ENCODE measurements around the gene TBC1D22A.

The TBC1D22A gene

GRCh38 chr22:47201996-47202818 lies 439.8 kb downstream of the TBC1D22A start:
- DNase-seq (ENCODE audit: low spot score), result no peak

DNA sequence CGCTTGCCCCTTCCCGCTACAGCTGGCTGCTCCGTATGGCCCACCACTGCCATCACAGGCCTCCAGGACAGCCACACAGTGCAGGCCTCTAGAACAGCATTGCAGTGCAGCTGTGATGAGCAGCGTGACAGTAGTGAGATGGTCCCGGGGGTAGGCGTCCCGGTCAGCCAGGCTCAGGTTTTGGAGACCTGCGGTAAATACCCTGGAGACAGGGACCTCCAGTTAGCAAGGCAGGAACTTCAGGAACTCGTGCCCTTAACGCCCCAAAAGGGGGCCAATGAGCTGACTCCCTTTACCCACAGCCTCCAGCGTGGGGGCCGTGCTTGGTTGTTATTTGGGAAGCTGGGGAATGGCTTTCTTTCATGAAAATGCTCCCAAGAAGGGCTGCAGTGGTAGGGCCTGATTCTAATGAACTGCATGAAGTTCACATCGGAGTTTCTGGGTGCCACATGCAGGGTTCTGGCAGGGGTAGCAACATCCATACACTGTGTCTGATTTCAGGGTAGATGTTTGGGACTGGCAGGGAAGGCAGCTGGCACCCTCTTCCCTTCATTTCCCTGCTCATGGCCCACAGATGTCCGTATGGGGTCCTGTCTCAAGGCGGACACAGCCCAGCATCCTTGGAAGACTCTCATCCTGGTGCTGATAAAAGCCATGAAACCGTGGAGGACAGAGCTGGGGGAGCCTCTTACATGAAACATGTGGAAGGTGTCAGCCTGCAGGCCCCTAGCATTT lies 440.5 kb downstream of the TBC1D22A start:
- DNase-seq (ENCODE audit: low spot score), result no peak

DNA sequence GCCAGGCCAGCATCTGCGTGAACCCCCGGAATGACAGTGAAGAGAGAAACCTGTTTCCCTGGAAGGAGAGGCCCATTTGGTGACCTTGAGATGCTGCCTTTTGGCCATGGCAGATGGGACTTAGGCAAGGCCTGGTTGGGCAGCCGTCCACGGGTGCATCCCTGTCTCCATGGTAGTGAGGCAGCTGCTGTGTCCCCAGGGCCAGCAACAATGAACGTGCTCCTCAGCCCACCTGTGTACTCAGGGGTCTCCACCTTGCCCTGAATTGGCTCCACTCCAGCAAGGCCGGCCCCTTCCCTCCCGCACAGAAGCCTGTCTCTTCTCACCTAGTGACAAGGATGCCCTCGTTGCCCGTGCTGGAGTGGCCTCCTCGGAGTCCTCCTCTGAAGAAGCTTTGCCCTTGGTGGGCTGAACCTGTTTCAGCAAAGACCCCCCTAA lies 441.1 kb downstream of the TBC1D22A start:
- DNase-seq (ENCODE audit: low spot score), result no peak

DNA sequence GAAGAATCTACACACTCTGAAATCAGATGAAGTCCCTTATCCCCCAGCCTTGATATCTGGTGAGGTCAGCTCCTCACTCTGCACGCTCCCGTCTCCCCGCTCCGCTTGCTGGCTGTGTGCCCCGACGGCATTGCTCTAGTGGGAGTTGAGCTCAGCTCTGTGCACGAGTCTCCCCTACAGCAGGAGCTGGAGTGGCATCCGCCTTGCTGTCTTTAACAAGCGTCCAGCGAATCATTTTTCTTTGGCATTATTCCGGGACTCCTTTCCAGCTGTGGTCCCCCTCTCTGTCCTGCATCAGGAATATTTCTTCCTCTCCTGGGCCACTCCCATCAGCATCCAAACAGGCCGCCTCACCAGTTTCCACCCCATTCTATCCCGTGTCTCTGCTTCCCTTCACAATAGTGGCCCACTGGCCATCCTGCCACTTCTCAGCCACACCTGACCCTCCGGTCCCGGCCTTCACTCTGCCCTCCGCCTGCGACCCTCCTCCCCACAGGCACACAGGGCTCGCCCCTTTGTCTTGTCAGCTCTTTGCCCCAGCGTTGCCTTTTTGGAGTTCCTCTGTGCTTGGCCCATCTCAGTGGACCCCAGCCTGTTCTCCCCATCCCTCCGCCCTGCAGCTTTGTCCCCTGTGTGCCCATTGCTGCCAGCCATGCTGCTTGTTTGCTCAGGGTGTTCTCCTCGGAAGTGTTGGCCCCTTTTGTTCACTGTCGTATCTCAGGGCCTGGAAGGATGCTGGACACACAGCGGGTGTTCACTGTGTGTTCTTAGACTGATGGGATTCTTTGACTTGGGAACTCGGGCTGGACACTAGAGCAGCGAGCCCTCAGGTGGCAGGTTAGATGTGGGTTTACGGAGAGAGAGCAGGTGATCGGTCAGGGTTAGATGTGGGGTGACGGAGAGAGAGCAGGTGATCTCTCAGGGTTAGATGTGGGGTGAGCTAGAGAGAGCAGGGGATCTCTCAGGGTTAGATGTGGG lies 441.8 kb downstream of the TBC1D22A start:
- no peak for DNase-seq (ENCODE audit: low spot score)

DNA sequence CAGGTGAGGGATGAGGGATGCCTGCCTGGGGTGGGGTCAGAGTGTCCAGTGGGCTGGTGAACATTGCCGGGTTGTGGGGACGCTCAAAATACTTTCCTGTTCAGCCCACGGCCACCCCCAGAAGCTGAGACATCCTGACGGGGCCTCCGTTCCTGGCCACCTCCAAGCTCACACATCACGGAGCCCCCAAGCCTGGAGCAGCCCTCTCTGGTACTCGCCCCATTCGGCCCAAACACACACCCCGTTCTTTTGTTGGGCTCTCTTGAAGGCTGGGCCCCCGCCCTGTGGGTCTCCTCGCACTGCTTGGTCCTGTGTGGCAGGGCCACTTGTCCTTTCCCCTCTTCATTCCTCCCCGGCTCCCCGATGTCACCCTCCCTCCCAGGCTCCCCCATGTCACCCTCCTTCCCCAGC lies 442.6 kb downstream of the TBC1D22A start:
- DNase-seq (ENCODE audit: low spot score), result no peak

- no peak for DNase-seq (ENCODE audit: low spot score)
Measured at GRCh38 chr22:47205554-47205953, 443.1 kb downstream of the TBC1D22A start.

GRCh38 chr22:47206164-47206563 lies 443.7 kb downstream of the TBC1D22A start:
- no peak for DNase-seq (ENCODE audit: low spot score)

DNA sequence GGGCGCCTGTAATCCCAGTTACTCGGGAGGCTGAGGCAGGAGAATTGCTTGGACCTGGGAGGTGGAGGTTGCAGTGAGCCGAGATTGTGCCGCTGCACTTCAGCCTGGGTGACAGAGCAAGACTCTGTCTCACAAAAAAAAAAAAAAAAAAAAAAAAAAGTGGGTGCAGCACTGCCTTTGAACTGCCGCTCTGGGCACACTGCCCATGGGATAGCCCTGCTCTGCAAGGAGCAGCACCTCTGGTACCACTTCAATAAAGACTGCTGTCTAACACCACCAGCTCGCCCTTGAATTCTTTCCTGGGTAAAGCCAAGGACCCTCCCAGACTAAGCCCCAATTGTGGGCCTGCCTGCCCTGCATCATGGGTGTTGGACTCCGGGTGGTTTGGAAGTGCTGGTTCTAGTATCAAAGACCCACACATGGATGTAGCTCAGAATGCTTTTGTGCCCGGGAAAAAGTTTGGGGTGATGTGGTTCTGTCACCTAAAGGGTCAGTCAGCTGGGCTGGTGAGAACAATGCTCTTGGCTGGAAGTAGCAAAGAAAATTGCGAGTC lies 444.3 kb downstream of the TBC1D22A start:
- DNase-seq (ENCODE audit: low spot score), result no peak

GRCh38 chr22:47207387-47207786 lies 444.9 kb downstream of the TBC1D22A start:
- DNase-seq (ENCODE audit: low spot score), result no peak

DNA sequence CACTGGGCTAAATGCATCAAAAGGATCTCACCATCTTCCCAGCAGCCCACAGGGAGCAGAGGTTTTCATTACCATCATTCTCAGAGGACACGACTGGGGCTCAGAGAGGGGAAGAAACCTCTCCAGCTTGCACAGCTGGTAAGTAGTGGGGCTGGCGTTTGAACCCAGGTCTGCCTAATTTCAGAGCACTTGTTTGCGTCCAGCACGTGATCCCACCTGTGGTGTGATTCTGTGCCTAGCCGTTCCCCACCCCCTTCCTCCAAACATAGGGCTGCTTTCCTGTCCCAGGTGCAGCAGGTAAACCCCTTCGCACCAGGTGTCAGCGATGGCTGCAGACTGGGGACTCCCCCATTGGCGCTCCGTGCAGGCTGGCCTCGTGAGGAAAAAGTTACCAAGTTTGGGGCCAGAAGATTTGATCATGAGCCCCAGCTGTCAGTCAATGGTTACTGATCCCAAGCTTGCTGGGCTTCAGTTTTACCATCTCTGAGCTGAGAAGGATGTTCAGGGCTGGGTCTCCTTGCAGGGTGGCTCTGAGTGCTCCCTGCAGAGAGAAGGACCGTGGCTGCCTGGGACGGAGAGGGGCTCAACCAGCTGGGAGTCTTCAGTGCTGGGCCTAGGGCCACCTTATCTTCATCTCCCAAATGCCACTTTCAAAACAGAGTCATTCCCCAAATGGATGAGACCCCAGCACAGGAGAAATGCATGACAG lies 445.6 kb downstream of the TBC1D22A start:
- DNase-seq (ENCODE audit: low spot score), result no peak

- no peak for DNase-seq (ENCODE audit: low spot score)
Measured at GRCh38 chr22:47208630-47209029, 446.2 kb downstream of the TBC1D22A start.

GRCh38 chr22:47209040-47209514 lies 446.6 kb downstream of the TBC1D22A start:
- no peak for DNase-seq (ENCODE audit: low spot score)

- no peak for DNase-seq (ENCODE audit: low spot score)
Measured at GRCh38 chr22:47209547-47210023, 447.1 kb downstream of the TBC1D22A start.

- DNase-seq (ENCODE audit: low spot score), result no peak
Measured at GRCh38 chr22:47210112-47210657, 447.7 kb downstream of the TBC1D22A start.

DNA sequence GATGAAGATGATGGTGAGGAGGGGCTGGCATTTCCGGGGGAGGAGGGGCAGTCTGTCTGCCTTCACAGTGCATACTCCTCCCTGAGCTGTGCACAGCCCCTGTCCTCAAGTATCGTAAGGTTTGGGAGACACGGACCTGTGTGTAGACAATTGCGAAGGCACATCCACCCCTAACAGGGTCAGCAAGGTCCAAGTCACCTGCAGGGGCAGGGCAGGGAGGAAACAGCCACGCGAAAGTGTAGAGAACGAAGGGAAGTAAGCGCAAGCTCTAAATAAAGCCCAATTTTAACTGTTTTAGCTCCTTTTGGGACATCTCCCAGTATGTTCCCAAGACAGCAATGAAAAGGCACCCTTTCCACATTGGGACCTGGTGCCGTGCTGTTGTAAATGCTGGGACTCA lies 448.2 kb downstream of the TBC1D22A start:
- no peak for DNase-seq (ENCODE audit: low spot score)

- DNase-seq (ENCODE audit: low spot score), result no peak
Measured at GRCh38 chr22:47213571-47214230, 451.3 kb downstream of the TBC1D22A start.

DNA sequence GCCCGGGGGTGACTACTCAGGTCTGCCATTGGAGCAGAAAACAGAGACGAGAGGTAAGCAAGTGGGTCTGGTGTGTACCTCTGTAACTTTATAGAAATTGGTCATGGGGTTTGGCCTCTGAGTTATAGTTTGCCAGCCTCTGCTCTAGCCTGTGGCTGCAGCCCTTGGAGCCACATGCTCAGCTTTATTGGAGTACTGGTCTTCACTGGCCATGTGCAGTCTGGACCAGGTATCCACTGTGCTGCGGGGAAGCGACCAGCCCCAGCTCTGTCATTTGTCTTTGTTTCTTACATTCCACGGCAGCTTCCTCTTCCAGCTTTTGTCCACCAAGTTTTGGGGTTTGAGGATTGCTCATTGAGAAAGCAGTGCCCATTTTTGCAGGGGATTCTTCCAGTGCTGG lies 453.4 kb downstream of the TBC1D22A start:
- DNase-seq (ENCODE audit: low spot score), result no peak

DNA sequence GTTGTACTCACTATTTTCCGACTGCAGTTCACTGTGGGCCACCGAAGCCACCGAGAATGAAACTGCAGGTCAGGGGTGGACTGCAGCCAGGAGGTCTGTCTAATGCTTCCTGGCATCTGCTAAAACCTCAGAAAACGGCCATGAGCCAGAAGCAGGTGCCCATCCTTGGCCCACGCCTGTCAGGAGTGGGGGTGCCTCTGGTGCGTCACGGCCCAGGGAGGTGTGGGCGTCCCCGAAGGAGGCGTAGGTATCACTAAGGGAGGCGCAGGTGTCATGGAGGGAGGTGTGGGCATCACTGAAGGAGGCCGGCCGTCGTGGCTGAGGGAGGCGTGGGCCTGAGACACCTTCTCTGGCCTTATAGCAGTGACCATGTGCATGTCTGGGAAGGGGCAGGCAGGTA lies 456.2 kb downstream of the TBC1D22A start:
- DNase-seq (ENCODE audit: low spot score), result no peak

DNA sequence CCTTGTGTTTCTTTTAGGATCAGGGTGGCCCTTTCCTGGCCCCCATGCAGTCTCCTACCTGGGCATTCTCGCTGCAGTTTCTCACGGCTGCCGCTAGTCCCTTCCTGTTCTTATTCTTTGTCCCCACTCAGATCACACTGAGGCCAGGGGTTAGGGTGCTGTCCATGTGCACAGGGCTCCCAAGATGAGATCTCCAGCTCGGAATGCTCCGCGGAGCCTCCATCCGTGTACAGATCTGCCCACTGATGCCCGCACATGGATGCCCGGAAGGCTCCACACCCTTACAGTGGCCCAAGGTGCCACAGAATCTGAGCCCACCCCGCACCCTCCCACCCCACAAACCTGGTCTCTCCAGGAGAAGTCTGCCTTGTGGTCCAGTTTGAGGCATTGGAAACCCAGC lies 457.3 kb downstream of the TBC1D22A start:
- no peak for DNase-seq (ENCODE audit: low spot score)

- no peak for DNase-seq (ENCODE audit: low spot score)
Measured at GRCh38 chr22:47220752-47221151, 458.3 kb downstream of the TBC1D22A start.

All from putamen (tissue), 1 donor.